VCaP (cell line): Measurements from ENCODE around the gene SAP30.

Experiments used
- H3K27ac ChIP-seq: fragments of 450-650 bp; 2 replicates; pipeline ENCODE4 v1.5.1; 2017
- CTCF ChIP-seq: fragments of 450-650 bp; conservative IDR thresholded peaks from 2 replicates; pipeline ENCODE4 v1.5.1; 2017; ENCODE audit warnings: mild to moderate bottlenecking, moderate library complexity

The SAP30 gene

GRCh38 chr4:173386751-173387150, 16.0 kb downstream of the SAP30 start:
- no peak for TF ChIP-seq CTCF
- H3K27ac ChIP-seq = no peak overlapping the region

- H3K27ac ChIP-seq = no peak overlapping the region
- no peak for TF ChIP-seq CTCF
Measured at GRCh38 chr4:173391701-173392100, 20.9 kb downstream of the SAP30 start.

- no peak overlapping the region for H3K27ac ChIP-seq
- no peak for TF ChIP-seq CTCF
Measured at GRCh38 chr4:173397604-173398003, 26.9 kb downstream of the SAP30 start.

GRCh38 chr4:173398220-173398619, 27.5 kb downstream of the SAP30 start:
- no peak for TF ChIP-seq CTCF
- no peak overlapping the region for H3K27ac ChIP-seq

- no peak for TF ChIP-seq CTCF
- no peak within 1 kb of the TSS for H3K27ac ChIP-seq
Measured at GRCh38 chr4:173398779-173399415, 28.1 kb downstream of the SAP30 start, which contains the start of gene SCRG1. Gene SCRG1 (minus strand): TSS chr4:173399116. CDS start chr4:173391414, 7,702 bp downstream.

GRCh38 chr4:173401063-173401462, 30.3 kb downstream of the SAP30 start:
- no peak for TF ChIP-seq CTCF
- H3K27ac ChIP-seq = no peak overlapping the region

GRCh38 chr4:173403051-173403450, 32.3 kb downstream of the SAP30 start:
- H3K27ac ChIP-seq = no peak overlapping the region

More at GRCh38 chr4:173403051-173403450, 32.3 kb downstream of the SAP30 start:
- TF ChIP-seq CTCF = no peak
